Osteoblast (primary cell): ENCODE results near the gene PITRM1. TPM values are rescaled to one million over a fixed set of nuclear protein-coding genes. Genes with fewer than 3 reads are reported as not detected.
A peak's percentile ranks its signal among the peaks of the same experiment; 100 is the strongest.

Experiments used
- DNase-seq: peaks from one replicate; pipeline ENCODE4 v3.0.0; 2011; ENCODE audit warnings: low spot score, mixed read lengths; ENCODE audit not compliant: insufficient read length; ENCODE audit errors: missing footprints
- H2AFZ ChIP-seq: 2 replicates; pipeline ENCODE4 v1.6.0; 2011; ENCODE audit warnings: mild to moderate bottlenecking, low read length
- H3K27ac ChIP-seq: 2 replicates; pipeline ENCODE4 v1.5.1; 2011; ENCODE audit warnings: mild to moderate bottlenecking, low read depth, low read length, moderate library complexity
- H3K27me3 ChIP-seq: 2 replicates; pipeline ENCODE4 v1.6.0; 2012; ENCODE audit warnings: mild to moderate bottlenecking, control low read depth, inconsistent platforms, low read length, moderate library complexity; ENCODE audit not compliant: insufficient read depth
- H3K36me3 ChIP-seq: 2 replicates; pipeline ENCODE4 v1.5.1; 2011; ENCODE audit warnings: mild to moderate bottlenecking, low read length, control low read depth, moderate library complexity; ENCODE audit not compliant: insufficient read depth
- H3K4me1 ChIP-seq: 2 replicates; pipeline ENCODE4 v1.5.1; 2011; ENCODE audit warnings: mild to moderate bottlenecking, low read length, control low read depth, moderate library complexity; ENCODE audit not compliant: insufficient read depth
- H3K4me2 ChIP-seq: 2 replicates; pipeline ENCODE4 v1.6.0; 2011; ENCODE audit warnings: mild to moderate bottlenecking, low read length; ENCODE audit not compliant: insufficient read depth
- H3K4me3 ChIP-seq: fragments of 200-600 bp; sonication (generic); 3 replicates; pipeline ENCODE4 v1.5.1; 2012; ENCODE audit warnings: mild to moderate bottlenecking, low read length, inconsistent platforms; ENCODE audit not compliant: insufficient read depth
- H3K79me2 ChIP-seq: 2 replicates; pipeline ENCODE4 v1.6.0; 2012; ENCODE audit warnings: mild to moderate bottlenecking, low read length, control low read depth, inconsistent platforms; ENCODE audit not compliant: insufficient read depth
- H3K9me3 ChIP-seq: 2 replicates; pipeline ENCODE4 v1.5.1; 2011; ENCODE audit warnings: low read depth, low read length, control low read depth
- H4K20me1 ChIP-seq: 2 replicates; pipeline ENCODE4 v1.6.0; 2012; ENCODE audit warnings: mild to moderate bottlenecking, low read length, control low read depth; ENCODE audit not compliant: insufficient read depth
- total RNA-seq: library from RNA; depleted of rRNA; stranded (reverse); fragments of >200 nt; gene quantifications from 2 replicates; pipeline ENCODE4 v1.2.3, GENCODE V29; 2012
- TF ChIP-seq, protein P1 (sequence below): IDR thresholded peaks from 2 replicates; pipeline ENCODE4 v1.5.1; 2011; ENCODE audit warnings: mild to moderate bottlenecking, low read depth, low read length, moderate library complexity; ENCODE audit errors: extremely low read depth

PITRM1 gene
- total RNA-seq, 1 donor, result 89.8 TPM

DNA sequence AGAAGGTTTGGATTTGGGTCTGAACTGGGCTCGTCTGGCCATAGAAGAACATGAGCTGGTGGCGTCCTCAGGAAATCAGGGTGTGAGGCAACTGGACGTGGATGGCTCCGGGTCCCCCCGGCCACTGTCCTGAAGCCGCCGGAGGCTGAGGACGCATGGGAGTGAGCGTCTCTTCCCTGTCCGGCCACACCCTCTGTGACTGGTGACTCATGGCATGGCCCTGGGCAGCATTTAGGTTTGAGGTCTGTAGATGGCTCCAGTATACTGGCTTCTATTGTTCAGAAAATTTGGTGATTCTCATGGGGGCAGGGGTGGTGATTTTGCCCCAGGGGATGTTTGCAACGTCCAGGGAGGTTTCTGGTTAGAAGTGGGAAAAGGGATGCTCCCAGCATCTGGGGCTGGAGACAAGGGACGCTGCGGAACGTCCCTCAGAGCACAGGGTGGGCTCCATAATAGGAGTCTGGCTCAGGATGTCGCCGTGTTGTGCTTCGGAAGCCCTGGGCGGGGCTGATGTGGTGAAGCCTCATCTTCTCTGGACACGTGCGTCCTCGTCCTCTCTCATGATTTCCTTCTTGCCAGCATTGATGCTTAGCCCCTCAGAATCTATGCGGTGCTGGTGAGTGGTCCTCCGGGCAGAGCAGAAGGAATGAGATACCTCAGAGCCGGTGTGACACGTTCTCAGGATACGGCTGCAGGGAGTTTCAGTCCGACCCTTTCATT is 49.9 kb downstream of the PITRM1 start:
- peak; percentile 77 for DNase-seq
- Histone ChIP-seq H3K4me2 (no peak overlapping the region), H2AFZ (no peak overlapping the region), H4K20me1 (peaks cover 4% of the 10 kb centered on the region), H3K27ac (no peak overlapping the region), H3K4me3 (no peak overlapping the region), H3K36me3 (peaks cover 75% of the 10 kb centered on the region), H3K27me3 (no peaks in the 10 kb centered on the region), H3K79me2 (peaks cover 18% of the 10 kb centered on the region), H3K9me3 (no peaks in the 10 kb centered on the region), H3K4me1 (no peaks in the 10 kb centered on the region)
- TF ChIP-seq, protein P1, sequence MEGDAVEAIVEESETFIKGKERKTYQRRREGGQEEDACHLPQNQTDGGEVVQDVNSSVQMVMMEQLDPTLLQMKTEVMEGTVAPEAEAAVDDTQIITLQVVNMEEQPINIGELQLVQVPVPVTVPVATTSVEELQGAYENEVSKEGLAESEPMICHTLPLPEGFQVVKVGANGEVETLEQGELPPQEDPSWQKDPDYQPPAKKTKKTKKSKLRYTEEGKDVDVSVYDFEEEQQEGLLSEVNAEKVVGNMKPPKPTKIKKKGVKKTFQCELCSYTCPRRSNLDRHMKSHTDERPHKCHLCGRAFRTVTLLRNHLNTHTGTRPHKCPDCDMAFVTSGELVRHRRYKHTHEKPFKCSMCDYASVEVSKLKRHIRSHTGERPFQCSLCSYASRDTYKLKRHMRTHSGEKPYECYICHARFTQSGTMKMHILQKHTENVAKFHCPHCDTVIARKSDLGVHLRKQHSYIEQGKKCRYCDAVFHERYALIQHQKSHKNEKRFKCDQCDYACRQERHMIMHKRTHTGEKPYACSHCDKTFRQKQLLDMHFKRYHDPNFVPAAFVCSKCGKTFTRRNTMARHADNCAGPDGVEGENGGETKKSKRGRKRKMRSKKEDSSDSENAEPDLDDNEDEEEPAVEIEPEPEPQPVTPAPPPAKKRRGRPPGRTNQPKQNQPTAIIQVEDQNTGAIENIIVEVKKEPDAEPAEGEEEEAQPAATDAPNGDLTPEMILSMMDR, result no peak

DNA sequence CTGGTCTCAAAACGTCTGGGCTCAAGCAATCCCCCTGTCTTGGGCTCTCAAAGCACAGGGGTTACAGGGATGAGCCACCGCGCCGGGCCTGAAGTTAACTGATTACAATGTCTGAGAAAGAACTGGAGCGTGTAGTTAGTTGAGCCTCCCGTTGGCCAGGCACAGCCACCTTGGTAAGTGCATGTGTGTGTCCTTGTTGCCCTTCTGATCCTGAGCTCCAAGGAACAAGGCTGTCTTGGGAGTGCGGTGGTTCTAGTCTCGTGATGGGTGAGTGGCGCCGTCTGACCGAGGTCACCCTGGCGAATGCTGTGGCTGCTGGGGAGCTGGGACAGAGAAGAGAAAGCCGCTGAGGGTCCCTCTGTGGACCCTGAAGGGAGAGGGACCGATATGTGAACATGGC is 50.5 kb downstream of the PITRM1 start:
- Histone ChIP-seq H3K27ac (no peak overlapping the region), H2AFZ (no peak overlapping the region), H3K79me2 (peaks cover 18% of the 10 kb centered on the region), H3K4me2 (no peak overlapping the region), H4K20me1 (peaks cover 4% of the 10 kb centered on the region), H3K9me3 (no peaks in the 10 kb centered on the region), H3K4me3 (no peak overlapping the region), H3K4me1 (no peaks in the 10 kb centered on the region), H3K27me3 (no peaks in the 10 kb centered on the region), H3K36me3 (peaks cover 77% of the 10 kb centered on the region)
- peak; percentile 78 for DNase-seq
- TF ChIP-seq, protein P1, result no peak

DNA sequence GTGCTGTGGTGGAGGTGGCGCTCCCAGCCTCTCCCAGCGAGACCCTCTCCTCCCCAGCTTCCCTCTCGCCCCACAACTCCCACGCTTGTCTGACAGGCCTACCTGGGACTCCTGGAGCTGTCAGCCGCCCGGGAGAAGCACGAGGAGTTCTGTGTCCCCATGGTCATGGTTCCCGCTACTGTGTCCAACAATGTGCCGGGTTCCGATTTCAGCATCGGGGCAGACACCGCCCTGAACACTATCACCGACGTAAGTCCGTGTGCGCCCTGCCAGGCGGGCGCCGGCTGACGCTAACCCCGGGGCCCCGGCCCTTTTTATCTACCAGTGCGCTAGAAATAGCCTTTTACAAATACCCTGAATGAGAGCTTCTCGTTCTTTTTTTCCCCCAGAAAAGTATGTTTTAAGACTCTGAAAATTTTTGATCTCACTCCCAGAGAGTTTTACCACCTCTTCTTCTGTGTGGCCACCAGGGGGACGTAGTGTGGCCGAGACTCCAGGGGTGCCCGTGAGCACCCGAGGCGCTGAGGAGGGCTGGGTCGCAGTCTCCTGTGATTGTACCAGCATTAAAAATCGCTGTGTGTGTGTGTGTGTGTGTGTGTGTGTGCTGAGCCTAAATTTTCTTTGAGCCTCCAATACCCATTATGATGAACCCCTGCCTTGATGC is 52.7 kb downstream of the PITRM1 start:
- Histone ChIP-seq H3K27me3 (no peaks in the 10 kb centered on the region), H3K36me3 (peaks cover 85% of the 10 kb centered on the region), H3K4me2 (no peak overlapping the region), H3K4me1 (no peaks in the 10 kb centered on the region), H3K9me3 (no peaks in the 10 kb centered on the region), H2AFZ (no peak overlapping the region), H3K4me3 (no peak overlapping the region), H3K27ac (no peak overlapping the region), H4K20me1 (peaks cover 4% of the 10 kb centered on the region), H3K79me2 (peaks cover 12% of the 10 kb centered on the region)
- DNase-seq, result peak; percentile 97
- TF ChIP-seq, protein P1, result peak; percentile 69

DNA sequence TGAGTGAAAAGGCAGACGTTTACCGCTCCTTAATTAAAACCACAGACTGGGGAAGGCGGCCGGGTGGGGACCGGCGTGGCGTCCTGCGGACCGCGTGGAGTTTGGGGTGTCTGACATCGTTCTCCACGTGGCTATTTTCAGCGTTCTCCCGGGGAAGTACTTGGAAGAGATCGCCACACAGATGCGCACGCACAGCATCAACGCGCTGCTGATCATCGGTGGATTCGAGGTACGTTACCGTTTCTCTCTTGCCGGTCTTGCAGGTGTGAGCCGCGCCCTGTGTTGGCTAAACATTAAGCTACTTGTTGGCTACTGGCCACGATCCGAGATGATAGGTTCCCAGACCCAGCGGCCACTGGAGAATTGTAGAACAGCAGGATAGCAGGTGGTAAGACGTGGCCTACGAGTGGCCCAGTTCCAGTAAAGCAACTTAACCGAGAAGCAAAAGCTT is 53.9 kb downstream of the PITRM1 start:
- TF ChIP-seq, protein P1, result no peak
- DNase-seq, result peak; percentile 57
- H3K4me1 ChIP-seq, result no peaks in the 10 kb centered on the region
- H3K27ac ChIP-seq, result no peak overlapping the region
- no peak overlapping the region for H2AFZ ChIP-seq
- H3K36me3 ChIP-seq, result peaks cover 87% of the 10 kb centered on the region
- no peaks in the 10 kb centered on the region for H3K9me3 ChIP-seq
- H4K20me1 ChIP-seq, result peaks cover 4% of the 10 kb centered on the region
- no peak overlapping the region for H3K4me2 ChIP-seq
- H3K27me3 ChIP-seq, result no peaks in the 10 kb centered on the region
- H3K79me2 ChIP-seq, result peaks cover 12% of the 10 kb centered on the region
- H3K4me3 ChIP-seq, result no peak overlapping the region
